GM19452 (cell line): Measurements from ENCODE around the gene ADGRD1.

Experiments
- ATAC-seq: cut with Tn5 transposase; IDR thresholded peaks from one replicate; pipeline ENCODE4 v1.9.1; 2021; ENCODE audit not compliant: unreplicated experiment

ADGRD1 gene

GRCh38 chr12:131005161-131006035 is 51.7 kb downstream of the ADGRD1 start:
- ATAC-seq: no peak

GRCh38 chr12:131006036-131006735 is 52.5 kb downstream of the ADGRD1 start:
- ATAC-seq: no peak

- no peak for ATAC-seq
Measured at GRCh38 chr12:131007031-131007739, 53.5 kb downstream of the ADGRD1 start.

GRCh38 chr12:131007740-131008117 is 54.0 kb downstream of the ADGRD1 start:
- ATAC-seq: no peak

- no peak for ATAC-seq
Measured at GRCh38 chr12:131008131-131008912, 54.6 kb downstream of the ADGRD1 start.

GRCh38 chr12:131008913-131009270 is 55.2 kb downstream of the ADGRD1 start:
- ATAC-seq: no peak

- no peak for ATAC-seq
Measured at GRCh38 chr12:131009595-131010395, 56.1 kb downstream of the ADGRD1 start.

- ATAC-seq: no peak
Measured at GRCh38 chr12:131010396-131011131, 56.9 kb downstream of the ADGRD1 start.

GRCh38 chr12:131011165-131012079 is 57.7 kb downstream of the ADGRD1 start:
- ATAC-seq: no peak

- ATAC-seq: no peak
Measured at GRCh38 chr12:131012279-131013069, 58.8 kb downstream of the ADGRD1 start.

GRCh38 chr12:131013118-131013517 is 59.4 kb downstream of the ADGRD1 start:
- ATAC-seq: no peak

GRCh38 chr12:131014343-131014742 is 60.6 kb downstream of the ADGRD1 start:
- no peak for ATAC-seq

GRCh38 chr12:131015581-131016337 is 62.1 kb downstream of the ADGRD1 start:
- ATAC-seq: no peak

- ATAC-seq: no peak
Measured at GRCh38 chr12:131017477-131017991, 63.8 kb downstream of the ADGRD1 start.

GRCh38 chr12:131018019-131018620 is 64.4 kb downstream of the ADGRD1 start:
- ATAC-seq: no peak

- no peak for ATAC-seq
Measured at GRCh38 chr12:131018808-131019397, 65.2 kb downstream of the ADGRD1 start.
